Endothelial cell of umbilical vein (primary cell): Measurements from ENCODE around the gene GRXCR2. TPM values are rescaled to one million over a fixed set of nuclear protein-coding genes. Genes with fewer than 3 reads are reported as not detected.

Source experiments
- BruUV-seq: library from RNA; stranded (reverse); fragments of 400-500 nt; replicated peaks from 2 replicates; lab custom pipeline; 2021; lab: Mats Ljungman, UMichigan
- CTCF ChIA-PET: fragments of 300-600, 350-600 bp; sonication (Branson Sonifier 250); formaldehyde crosslinking; loops from one replicate; lab custom pipeline; 2021; ENCODE audit warnings: antibody characterized with exemption, inconsistent platforms; lab: Charles Lee
- POLR2A ChIA-PET: fragments of 300-600, 350-600 bp; sonication (Branson Sonifier 250); formaldehyde crosslinking; loops from one replicate; lab custom pipeline; 2021; ENCODE audit warnings: antibody characterized with exemption, inconsistent platforms; lab: Charles Lee
- DNase-seq: peaks from one replicate; pipeline ENCODE4 v3.0.0-alpha.2; 2011; ENCODE audit warnings: low read depth, low spot score
- FAIRE-seq: peaks from 2 replicates; lab custom pipeline; 2011; peaks lifted over from hg19 to GRCh38; lab: Jason Lieb, UNC
- H2AFZ ChIP-seq: 2 replicates; pipeline ENCODE4 v1.6.0; 2012; ENCODE audit warnings: low read depth, low read length, control low read depth, inconsistent platforms
- H3K27ac ChIP-seq: 2 replicates; pipeline ENCODE4 v1.5.1; 2011; ENCODE audit warnings: low read depth, mild to moderate bottlenecking, control low read depth, low read length, moderate library complexity; ENCODE audit not compliant: insufficient read depth
- H3K27me3 ChIP-seq, 2 experiments: 2 replicates each; pipeline versions ENCODE4 v1.6.0 to v1.6.1; 2011; ENCODE audit warnings: low read length in 2 of 2, mixed read lengths in 1 of 2; ENCODE audit not compliant: control insufficient read depth in 2 of 2, insufficient read depth in 2 of 2
- H3K36me3 ChIP-seq, 2 experiments: 2 replicates in 1 of 2; 3 replicates in 1 of 2; pipeline ENCODE4 v1.5.1; 2011; ENCODE audit warnings: low read length in 2 of 2, mild to moderate bottlenecking in 1 of 2, moderate library complexity in 1 of 2; ENCODE audit not compliant: control insufficient read depth in 2 of 2, insufficient read depth in 2 of 2; ENCODE audit errors: extremely low read depth in 1 of 2
- H3K4me1 ChIP-seq: 3 replicates; pipeline ENCODE4 v1.5.1; 2011; ENCODE audit warnings: mild to moderate bottlenecking, low read length; ENCODE audit not compliant: control insufficient read depth, insufficient read depth; ENCODE audit errors: extremely low read depth
- H3K4me2 ChIP-seq: 2 replicates; pipeline ENCODE4 v1.6.1; 2011; ENCODE audit warnings: low read length, control low read depth, mixed read lengths; ENCODE audit not compliant: insufficient read depth
- H3K4me3 ChIP-seq, 3 experiments: fragments of 200-600 bp in 1 of 3; sonication (generic), shearing (Covaris generic) in 1 of 3; replicated peaks in 1 of 3; 2 replicates each; pipeline ENCODE4 v1.5.1; 2011 to 2016; ENCODE audit warnings: control low read depth in 3 of 3, low read length in 3 of 3, mild to moderate bottlenecking in 2 of 3, inconsistent platforms in 1 of 3, low read depth in 1 of 3, moderate library complexity in 1 of 3; ENCODE audit not compliant: insufficient read depth in 1 of 3
- H3K79me2 ChIP-seq: 2 replicates; pipeline ENCODE4 v1.6.0; 2012; ENCODE audit warnings: low read length, inconsistent platforms; ENCODE audit not compliant: control insufficient read depth, insufficient read depth
- H3K9ac ChIP-seq: replicated peaks from 2 replicates; pipeline ENCODE3; 2011; ENCODE audit warnings: low read length, control low read depth; ENCODE audit not compliant: insufficient read depth; ENCODE audit errors: extremely low read depth
- H3K9me1 ChIP-seq: replicated peaks from 3 replicates; pipeline ENCODE4 v1.6.0; 2011; ENCODE audit warnings: mild to moderate bottlenecking, low read length; ENCODE audit not compliant: control insufficient read depth, insufficient read depth; ENCODE audit errors: extremely low read depth
- H3K9me3 ChIP-seq: replicated peaks from 2 replicates; pipeline ENCODE4 v1.5.1; 2012; ENCODE audit warnings: low read length, inconsistent platforms; ENCODE audit not compliant: control insufficient read depth, insufficient read depth
- H4K20me1 ChIP-seq: replicated peaks from 2 replicates; pipeline ENCODE3; 2011; ENCODE audit warnings: mild to moderate bottlenecking, low read length; ENCODE audit not compliant: control insufficient read depth, insufficient read depth; ENCODE audit errors: extremely low read depth
- EZH2 ChIP-seq: IDR thresholded peaks from 2 replicates; pipeline ENCODE4 v1.6.1; 2012; ENCODE audit warnings: borderline replicate concordance, low read depth, mild to moderate bottlenecking, moderate library complexity, low read length, inconsistent platforms; ENCODE audit not compliant: severe bottlenecking
- FOS ChIP-seq: IDR thresholded peaks from 2 replicates; pipeline ENCODE4 v1.6.1; 2011; ENCODE audit warnings: mild to moderate bottlenecking, low read length, moderate library complexity, borderline replicate concordance; ENCODE audit not compliant: insufficient read depth
- GATA2 ChIP-seq: IDR thresholded peaks from 2 replicates; pipeline ENCODE4 v1.7.0; 2011; ENCODE audit warnings: low read depth, mild to moderate bottlenecking, moderate library complexity, mixed read lengths, low read length; ENCODE audit not compliant: insufficient read length, insufficient read depth
- JUN ChIP-seq: IDR thresholded peaks from 2 replicates; pipeline ENCODE4 v1.6.1; 2011; ENCODE audit warnings: borderline replicate concordance, low read depth; ENCODE audit not compliant: insufficient read length, insufficient read depth
- POLR2A ChIP-seq: IDR thresholded peaks from 2 replicates; pipeline ENCODE4 v1.6.1; 2012; ENCODE audit warnings: low read depth, mild to moderate bottlenecking, control low read depth, low read length
- dilution Hi-C: fragments of 300-500 bp; cut with MboI; formaldehyde crosslinking; loops from one replicate; pipeline ENCODE4 v1.15.0; 2019; ENCODE audit warnings: low sequenced_read_pairs; ENCODE audit not compliant: extremely low pct_ligation_motif_present
- intact Hi-C: fragments of 100-400 bp; cut with micrococcal nuclease; formaldehyde crosslinking; loops from one replicate; pipeline ENCODE4 v1.10.0; 2022
- polyA plus RNA-seq, 4 experiments: library from polyadenylated mRNA; depleted of rRNA in 3 of 4; stranded (reverse) in 3 of 4; unstranded in 1 of 4; fragments of >200 nt; gene quantifications; 2 replicates each; pipeline versions ENCODE4 v1.2.1 to v1.2.3, GENCODE V29; 2011 to 2012; ENCODE audit warnings: missing spikeins in 1 of 4
- total RNA-seq: library from RNA; stranded (reverse); gene quantifications from 2 replicates; pipeline ENCODE4 v1.2.3, GENCODE V29; 2021
- TF ChIP-seq, protein P1 (sequence below): IDR thresholded peaks from 2 replicates; pipeline ENCODE4 v1.6.1; 2011; ENCODE audit not compliant: insufficient read depth, insufficient read length
- TF ChIP-seq, protein P2 (sequence below), 2 donors: IDR thresholded peaks; 1 replicate in 1 of 2; 2 replicates in 1 of 2; pipeline ENCODE4 v1.5.1; 2011; ENCODE audit warnings: low read length in 2 of 2, mild to moderate bottlenecking in 2 of 2, moderate library complexity in 2 of 2, control low read depth in 1 of 2, inconsistent platforms in 1 of 2, low read depth in 1 of 2; ENCODE audit not compliant: insufficient read depth in 1 of 2; ENCODE audit errors: extremely low read depth in 1 of 2

The GRXCR2 gene
- total and polyA plus RNA-seq, 2 donors (not counting 3 experiments of a cell fraction or from before 2014, with no cell fraction given): not detected

- no peak for TF ChIP-seq JUN
- no peak for TF ChIP-seq EZH2
- TF ChIP-seq GATA2: no peak
- TF ChIP-seq, protein P1, sequence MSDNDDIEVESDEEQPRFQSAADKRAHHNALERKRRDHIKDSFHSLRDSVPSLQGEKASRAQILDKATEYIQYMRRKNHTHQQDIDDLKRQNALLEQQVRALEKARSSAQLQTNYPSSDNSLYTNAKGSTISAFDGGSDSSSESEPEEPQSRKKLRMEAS: no peak
- TF ChIP-seq, protein P2, sequence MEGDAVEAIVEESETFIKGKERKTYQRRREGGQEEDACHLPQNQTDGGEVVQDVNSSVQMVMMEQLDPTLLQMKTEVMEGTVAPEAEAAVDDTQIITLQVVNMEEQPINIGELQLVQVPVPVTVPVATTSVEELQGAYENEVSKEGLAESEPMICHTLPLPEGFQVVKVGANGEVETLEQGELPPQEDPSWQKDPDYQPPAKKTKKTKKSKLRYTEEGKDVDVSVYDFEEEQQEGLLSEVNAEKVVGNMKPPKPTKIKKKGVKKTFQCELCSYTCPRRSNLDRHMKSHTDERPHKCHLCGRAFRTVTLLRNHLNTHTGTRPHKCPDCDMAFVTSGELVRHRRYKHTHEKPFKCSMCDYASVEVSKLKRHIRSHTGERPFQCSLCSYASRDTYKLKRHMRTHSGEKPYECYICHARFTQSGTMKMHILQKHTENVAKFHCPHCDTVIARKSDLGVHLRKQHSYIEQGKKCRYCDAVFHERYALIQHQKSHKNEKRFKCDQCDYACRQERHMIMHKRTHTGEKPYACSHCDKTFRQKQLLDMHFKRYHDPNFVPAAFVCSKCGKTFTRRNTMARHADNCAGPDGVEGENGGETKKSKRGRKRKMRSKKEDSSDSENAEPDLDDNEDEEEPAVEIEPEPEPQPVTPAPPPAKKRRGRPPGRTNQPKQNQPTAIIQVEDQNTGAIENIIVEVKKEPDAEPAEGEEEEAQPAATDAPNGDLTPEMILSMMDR (IDR thresholded peaks at IDR 0.05; ENCODE audit: extremely low read depth in 1 of 2, insufficient read depth in 1 of 2, low read depth in 1 of 2, low read length in 2 of 2): no peak
- TF ChIP-seq FOS: no peak
- no peak for TF ChIP-seq POLR2A
- Histone ChIP-seq H3K4me1 (peaks cover 12% of the 10 kb centered on the region), H4K20me1 (no peaks in the 10 kb centered on the region), H3K9me3 (no peaks in the 10 kb centered on the region), H3K4me3 (no peak overlapping the region), H3K27ac (no peak overlapping the region), H3K9ac (no peak overlapping the region), H3K27me3 (peaks cover 0 to 4% of the 10 kb centered on the region in 2 experiments), H3K9me1 (no peaks in the 10 kb centered on the region), H2AFZ (no peak overlapping the region), H3K79me2 (no peaks in the 10 kb centered on the region), H3K4me2 (no peak overlapping the region), H3K36me3 (no peaks in the 10 kb centered on the region)
- dilution Hi-C loops (no loop called here), intact Hi-C loops (loop anchor here (5.0 kb wide), 1 partner anchor 117 kb away; no protein-coding TSS in a partner anchor)
- ChIA-PET CTCF (interaction anchor here (0.7 to 2.5 kb wide), 2 partner anchors 26 to 28 kb away, joined by 3 to 7 read pairs; no protein-coding TSS in a partner anchor), POLR2A (no interaction called here)
- BruUV-seq: no TSS peak
- DNase-seq (no peak), FAIRE-seq (no peak)
These were observed 12.9 kb downstream of the GRXCR2 start for GRCh38 chr5:145859897-145860296.
